ENCODE data around the gene TET3. TPM values are rescaled to one million over a fixed set of nuclear protein-coding genes. Genes with fewer than 3 reads are reported as not detected.

TET3 gene
- total and polyA plus RNA-seq, 2 donors = 4.2 to 4.5 TPM

DNA sequence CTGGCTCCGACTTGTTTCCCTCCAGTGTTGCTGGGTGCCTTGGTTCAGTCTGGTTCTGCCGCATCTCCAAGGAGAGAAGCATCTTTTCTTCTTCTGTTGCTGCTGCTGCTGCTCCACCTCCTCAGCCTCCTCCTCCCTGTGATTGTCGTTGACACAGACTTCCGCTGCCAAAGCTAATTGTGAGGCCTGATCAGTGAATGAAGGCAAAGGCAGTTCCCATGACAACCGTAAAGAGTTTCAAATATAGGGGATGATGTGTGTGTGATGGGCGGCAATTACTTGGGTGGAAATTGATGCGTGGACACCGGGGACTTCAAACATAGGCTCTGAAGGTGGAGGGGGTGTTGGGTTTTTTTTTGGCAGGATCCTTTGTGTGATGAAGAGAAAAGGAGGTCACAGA, 13.7 kb downstream of the TET3 start:
- Histone ChIP-seq H3K9me3 (ENCODE audit: control insufficient read depth in 2 of 2, insufficient read depth in 1 of 2, low read length in 1 of 2) (no peaks in the 10 kb centered on the region), H3K36me3 (ENCODE audit: control insufficient read depth in 2 of 2, insufficient read depth in 2 of 2, low read length in 1 of 2) (peaks cover 6 to 9% of the 10 kb centered on the region in 2 donors), H3K4me3 (ENCODE audit: low read length in 2 of 2) (no peak overlapping the region), H3K27me3 (ENCODE audit: control insufficient read depth in 2 of 2, insufficient read depth in 1 of 2, low read length in 1 of 2) (no peaks in the 10 kb centered on the region), H3K27ac (ENCODE audit: low read depth in 1 of 2, low read length in 1 of 2) (no peak overlapping the region), H3K4me1 (ENCODE audit: control insufficient read depth in 2 of 2, insufficient read depth in 2 of 2, low read length in 2 of 2) (peaks cover 9 to 28% of the 10 kb centered on the region in 2 donors)
- DNase-seq (ENCODE audit: low read depth in 6 of 9, low spot score in 9 of 9) = no peak
- WGBS = 91% methylated on average over 8 of the region's 8 CpGs

GRCh38 chr2:73998933-73999332, 14.2 kb downstream of the TET3 start:
- H3K4me1 ChIP-seq (ENCODE audit: control insufficient read depth in 2 of 2, insufficient read depth in 2 of 2, low read length in 2 of 2) = peaks cover 6 to 33% of the 10 kb centered on the region in 2 donors
- no peaks in the 10 kb centered on the region for H3K9me3 ChIP-seq (ENCODE audit: control insufficient read depth in 2 of 2, insufficient read depth in 1 of 2, low read length in 1 of 2)
- H3K27me3 ChIP-seq (ENCODE audit: control insufficient read depth in 2 of 2, insufficient read depth in 1 of 2, low read length in 1 of 2) = no peaks in the 10 kb centered on the region
- no peak overlapping the region for H3K4me3 ChIP-seq (ENCODE audit: low read length in 2 of 2)
- WGBS = 89% methylated on average over 4 of the region's 4 CpGs
- H3K36me3 ChIP-seq (ENCODE audit: control insufficient read depth in 2 of 2, insufficient read depth in 2 of 2, low read length in 1 of 2) = peaks cover 4 to 9% of the 10 kb centered on the region in 2 donors
- H3K27ac ChIP-seq (ENCODE audit: low read depth in 1 of 2, low read length in 1 of 2) = no peak overlapping the region
- DNase-seq (ENCODE audit: low read depth in 6 of 9, low spot score in 9 of 9) = no peak

DNA sequence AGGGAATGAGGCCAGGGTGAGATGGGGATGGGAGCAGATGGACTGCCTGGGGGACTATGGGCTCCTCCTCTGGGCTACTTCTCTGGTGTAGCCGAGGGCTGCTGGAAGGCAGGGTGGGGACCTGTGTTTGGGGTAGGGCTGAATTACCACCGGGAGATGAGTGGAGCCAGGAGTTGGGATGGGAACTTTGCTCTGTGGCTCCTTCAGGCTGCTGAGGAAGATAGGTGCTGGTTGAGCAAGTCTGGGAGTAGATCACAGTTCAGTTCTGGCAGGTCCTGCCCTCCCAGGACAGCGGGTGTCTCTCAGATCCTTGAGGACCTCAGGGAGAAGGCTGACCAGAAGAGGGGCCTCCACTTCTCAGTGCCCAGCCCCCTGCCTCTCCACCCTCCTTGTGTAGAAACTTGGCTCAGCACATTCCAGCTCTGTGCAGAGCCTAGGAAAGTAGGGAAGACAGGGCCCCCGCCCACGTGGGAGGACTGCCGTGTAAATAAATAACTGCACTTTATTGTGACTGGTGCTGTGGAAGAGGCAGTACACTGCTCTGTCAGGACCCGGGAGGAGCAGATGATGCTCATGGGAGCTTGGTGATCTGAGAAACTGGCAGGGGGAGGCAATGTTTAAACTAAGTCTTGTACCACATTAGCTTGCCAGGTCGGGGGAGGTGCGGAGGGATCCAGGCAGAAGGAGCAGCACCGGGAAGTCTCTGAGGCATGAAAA, 15.3 kb downstream of the TET3 start:
- Histone ChIP-seq H3K36me3 (ENCODE audit: control insufficient read depth in 2 of 2, insufficient read depth in 2 of 2, low read length in 1 of 2) (peaks cover 0 to 12% of the 10 kb centered on the region in 2 donors), H3K27ac (ENCODE audit: low read depth in 1 of 2, low read length in 1 of 2) (no peak overlapping the region), H3K4me1 (ENCODE audit: control insufficient read depth in 2 of 2, insufficient read depth in 2 of 2, low read length in 2 of 2) (peaks cover 6 to 42% of the 10 kb centered on the region in 2 donors), H3K9me3 (ENCODE audit: control insufficient read depth in 2 of 2, insufficient read depth in 1 of 2, low read length in 1 of 2) (no peaks in the 10 kb centered on the region), H3K27me3 (ENCODE audit: control insufficient read depth in 2 of 2, insufficient read depth in 1 of 2, low read length in 1 of 2) (no peaks in the 10 kb centered on the region), H3K4me3 (ENCODE audit: low read length in 2 of 2) (no peak overlapping the region)
- WGBS = 89% methylated on average over 10 of the region's 10 CpGs
- DNase-seq (ENCODE audit: low read depth in 6 of 9, low spot score in 9 of 9) = no peak

GRCh38 chr2:74000666-74001065, 16.0 kb downstream of the TET3 start:
- no peak overlapping the region for H3K27ac ChIP-seq (ENCODE audit: low read depth in 1 of 2, low read length in 1 of 2)
- no peak for DNase-seq (ENCODE audit: low read depth in 6 of 9, low spot score in 9 of 9)
- peaks cover 6 to 45% of the 10 kb centered on the region in 2 donors for H3K4me1 ChIP-seq (ENCODE audit: control insufficient read depth in 2 of 2, insufficient read depth in 2 of 2, low read length in 2 of 2)
- WGBS = 93% methylated on average over 5 of the region's 5 CpGs
- H3K36me3 ChIP-seq (ENCODE audit: control insufficient read depth in 2 of 2, insufficient read depth in 2 of 2, low read length in 1 of 2) = peaks cover 3 to 16% of the 10 kb centered on the region in 2 donors
- no peaks in the 10 kb centered on the region for H3K27me3 ChIP-seq (ENCODE audit: control insufficient read depth in 2 of 2, insufficient read depth in 1 of 2, low read length in 1 of 2)
- no peaks in the 10 kb centered on the region for H3K9me3 ChIP-seq (ENCODE audit: control insufficient read depth in 2 of 2, insufficient read depth in 1 of 2, low read length in 1 of 2)
- no peak overlapping the region for H3K4me3 ChIP-seq (ENCODE audit: low read length in 2 of 2)

- WGBS = 93% methylated on average over 4 of the region's 4 CpGs
- DNase-seq (ENCODE audit: low read depth in 6 of 9, low spot score in 9 of 9) = no peak
- Histone ChIP-seq H3K9me3 (ENCODE audit: control insufficient read depth in 2 of 2, insufficient read depth in 1 of 2, low read length in 1 of 2) (no peaks in the 10 kb centered on the region), H3K27ac (ENCODE audit: low read depth in 1 of 2, low read length in 1 of 2) (no peak overlapping the region), H3K4me3 (ENCODE audit: low read length in 2 of 2) (no peak overlapping the region), H3K4me1 (ENCODE audit: control insufficient read depth in 2 of 2, insufficient read depth in 2 of 2, low read length in 2 of 2) (peaks cover 6 to 47% of the 10 kb centered on the region in 2 donors), H3K36me3 (ENCODE audit: control insufficient read depth in 2 of 2, insufficient read depth in 2 of 2, low read length in 1 of 2) (peaks cover 6 to 17% of the 10 kb centered on the region in 2 donors), H3K27me3 (ENCODE audit: control insufficient read depth in 2 of 2, insufficient read depth in 1 of 2, low read length in 1 of 2) (no peaks in the 10 kb centered on the region)
Observed at GRCh38 chr2:74001121-74001520, 16.4 kb downstream of the TET3 start.

- Histone ChIP-seq H3K27me3 (ENCODE audit: control insufficient read depth in 2 of 2, insufficient read depth in 1 of 2, low read length in 1 of 2) (no peaks in the 10 kb centered on the region), H3K36me3 (ENCODE audit: control insufficient read depth in 2 of 2, insufficient read depth in 2 of 2, low read length in 1 of 2) (peaks cover 6 to 19% of the 10 kb centered on the region in 2 donors), H3K4me3 (ENCODE audit: low read length in 2 of 2) (peak overlapping the region; percentile 9 to 68), H3K4me1 (ENCODE audit: control insufficient read depth in 2 of 2, insufficient read depth in 2 of 2, low read length in 2 of 2) (peaks cover 9 to 54% of the 10 kb centered on the region in 2 donors), H3K27ac (ENCODE audit: low read depth in 1 of 2, low read length in 1 of 2) (no peak overlapping the region), H3K9me3 (ENCODE audit: control insufficient read depth in 2 of 2, insufficient read depth in 1 of 2, low read length in 1 of 2) (no peaks in the 10 kb centered on the region)
- WGBS = 23% methylated on average over 24 of the region's 24 CpGs
- no peak for DNase-seq (ENCODE audit: low read depth in 6 of 9, low spot score in 9 of 9)
Observed at GRCh38 chr2:74001781-74002504, 17.2 kb downstream of the TET3 start.

DNA sequence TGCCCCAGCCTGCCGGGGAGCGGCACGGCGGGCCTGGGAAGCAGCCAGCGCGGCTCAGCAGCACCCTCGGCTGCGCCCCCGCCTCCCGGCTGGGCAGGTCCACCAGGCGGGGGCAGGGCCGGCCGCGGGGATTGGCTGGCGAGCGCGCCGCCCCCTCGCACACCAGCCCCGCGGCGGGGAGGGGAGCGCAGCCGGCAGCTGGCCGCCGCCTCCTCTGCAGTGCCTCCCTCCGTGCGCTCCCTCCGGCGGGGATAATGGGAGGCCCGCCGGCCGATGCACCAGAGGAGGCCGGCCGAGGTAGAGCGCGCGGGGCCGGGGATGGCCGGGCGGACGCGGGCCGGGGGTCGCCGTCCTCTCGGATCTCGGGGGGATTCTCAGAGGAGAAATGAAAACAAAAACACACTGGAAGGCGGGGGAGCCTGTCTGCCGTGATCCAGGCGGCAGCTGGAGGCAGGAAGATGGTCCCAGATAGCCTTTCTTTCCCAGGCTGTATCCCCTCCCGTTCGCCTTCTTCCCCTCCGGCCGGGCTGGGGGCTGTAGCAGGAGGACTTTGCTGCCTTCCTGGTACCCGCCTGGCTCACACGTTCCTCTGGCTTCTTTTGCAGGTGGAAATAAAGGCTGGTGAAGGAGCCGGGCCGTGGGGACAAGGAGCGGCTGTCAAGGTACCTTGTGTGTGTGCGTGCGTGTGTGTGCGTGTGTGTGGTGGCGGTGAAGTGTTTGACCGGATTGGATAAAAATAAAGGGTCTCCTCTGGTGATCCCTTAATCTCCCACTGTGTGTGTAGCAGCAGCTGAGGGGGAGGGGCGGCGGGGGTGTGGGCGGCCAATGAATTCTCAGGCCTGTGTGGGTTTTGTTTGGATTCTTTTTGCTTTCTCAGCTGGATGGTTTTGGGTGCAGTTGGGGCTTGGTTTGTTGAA, 18.1 kb downstream of the TET3 start:
- WGBS = 8% methylated on average over 68 of the region's 68 CpGs
- Histone ChIP-seq H3K4me1 (ENCODE audit: control insufficient read depth in 2 of 2, insufficient read depth in 2 of 2, low read length in 2 of 2) (peaks cover 9 to 54% of the 10 kb centered on the region in 2 donors), H3K27ac (ENCODE audit: low read depth in 1 of 2, low read length in 1 of 2) (peak overlapping the region in 1 of 2 donors; percentile 43), H3K36me3 (ENCODE audit: control insufficient read depth in 2 of 2, insufficient read depth in 2 of 2, low read length in 1 of 2) (peaks cover 6 to 22% of the 10 kb centered on the region in 2 donors), H3K27me3 (ENCODE audit: control insufficient read depth in 2 of 2, insufficient read depth in 1 of 2, low read length in 1 of 2) (no peaks in the 10 kb centered on the region), H3K9me3 (ENCODE audit: control insufficient read depth in 2 of 2, insufficient read depth in 1 of 2, low read length in 1 of 2) (no peaks in the 10 kb centered on the region), H3K4me3 (ENCODE audit: low read length in 2 of 2) (peak overlapping the region; percentile 59 to 68)
- DNase-seq (ENCODE audit: low read depth in 6 of 9, low spot score in 9 of 9) = peak in 6 of 9 donors; percentile 61 to 87 (median 74)

- Histone ChIP-seq H3K27ac (ENCODE audit: low read depth in 1 of 2, low read length in 1 of 2) (no peak overlapping the region), H3K36me3 (ENCODE audit: control insufficient read depth in 2 of 2, insufficient read depth in 2 of 2, low read length in 1 of 2) (peaks cover 6 to 25% of the 10 kb centered on the region in 2 donors), H3K27me3 (ENCODE audit: control insufficient read depth in 2 of 2, insufficient read depth in 1 of 2, low read length in 1 of 2) (no peaks in the 10 kb centered on the region), H3K4me3 (ENCODE audit: low read length in 2 of 2) (peak overlapping the region in 1 of 2 donors; percentile 68), H3K4me1 (ENCODE audit: control insufficient read depth in 2 of 2, insufficient read depth in 2 of 2, low read length in 2 of 2) (peaks cover 9 to 51% of the 10 kb centered on the region in 2 donors), H3K9me3 (ENCODE audit: control insufficient read depth in 2 of 2, insufficient read depth in 1 of 2, low read length in 1 of 2) (no peaks in the 10 kb centered on the region)
- no peak for DNase-seq (ENCODE audit: low read depth in 6 of 9, low spot score in 9 of 9)
- 82% methylated on average over 16 of the region's 16 CpGs for WGBS
Observed at GRCh38 chr2:74003494-74004211, 18.9 kb downstream of the TET3 start.

Measured in thymus (tissue), 11 donors.